ENCODE data around the gene GRIP1.
A peak's percentile ranks its signal among the peaks of the same experiment; 100 is the strongest.

The GRIP1 gene

DNA sequence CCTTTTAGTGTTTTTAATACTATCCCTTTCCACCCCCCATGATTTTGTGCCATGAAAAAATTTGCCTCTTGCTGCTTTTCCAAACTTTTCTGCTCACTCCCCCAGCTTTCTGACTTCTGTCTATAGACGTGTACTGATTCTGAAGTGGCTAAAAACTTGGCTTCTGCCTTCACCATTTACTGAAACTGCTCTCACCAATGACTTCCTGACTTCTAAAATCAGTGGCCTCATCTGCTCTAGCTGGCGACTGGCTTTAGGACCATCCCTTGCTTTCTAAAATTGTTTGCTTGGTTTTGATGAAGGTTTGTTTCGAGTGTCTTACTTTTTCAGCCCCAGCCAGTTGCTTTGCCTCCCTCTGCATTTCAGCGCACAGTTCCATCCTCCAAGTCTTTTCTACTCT is 231.2 kb downstream of the GRIP1 start:
- DNase-seq (ENCODE audit: low read depth in 2 of 2): no peak

DNA sequence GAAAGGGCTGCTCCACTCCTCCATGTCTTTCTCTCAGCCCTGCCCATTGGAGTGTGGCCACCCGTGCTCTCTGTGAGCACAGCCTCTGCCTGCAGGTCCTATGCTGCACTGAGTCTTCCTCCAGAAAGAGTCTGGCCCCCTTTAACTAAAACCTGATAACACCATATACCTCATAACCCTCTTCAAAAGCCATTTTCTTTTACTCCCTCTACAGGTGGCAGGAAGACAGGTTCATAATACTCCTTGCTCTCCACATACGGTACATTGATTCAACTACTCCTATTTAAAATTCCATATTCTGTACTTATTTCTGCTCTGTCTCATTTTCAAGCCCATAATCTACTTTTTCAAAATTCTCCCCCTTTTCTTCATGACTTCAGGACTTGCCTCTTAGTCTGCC is 232.6 kb downstream of the GRIP1 start:
- no peak for DNase-seq (ENCODE audit: low read depth in 2 of 2)

DNA sequence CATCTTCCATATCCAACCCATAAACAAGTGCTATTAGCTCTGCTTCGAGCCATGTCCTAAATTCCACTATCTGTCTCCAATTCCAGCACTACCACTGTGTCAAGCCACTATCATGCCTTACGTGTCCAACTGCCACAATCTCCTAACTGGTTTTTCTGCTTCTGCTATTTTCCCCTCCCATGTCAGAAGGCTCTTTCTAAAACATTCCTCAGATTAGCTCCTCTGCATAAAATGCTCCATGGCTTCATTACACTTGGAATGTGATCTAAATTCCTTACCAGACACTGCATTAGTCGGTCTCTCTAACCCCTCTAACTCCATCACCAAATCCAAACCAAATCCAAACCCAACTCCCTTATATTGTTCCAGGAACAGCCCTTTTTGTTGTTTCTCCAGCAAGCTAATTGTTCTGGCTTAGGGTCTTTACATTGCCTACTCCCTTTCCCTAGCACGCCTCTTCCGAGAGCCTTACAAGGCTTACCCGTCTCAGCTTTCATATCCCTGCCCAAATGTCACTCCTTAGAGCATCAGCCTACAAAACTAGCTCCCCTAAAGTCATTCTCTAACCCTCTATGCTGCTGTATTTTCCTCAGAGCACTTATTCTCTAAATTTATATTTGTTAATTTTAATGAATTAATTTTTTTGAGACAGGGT is 236.8 kb downstream of the GRIP1 start:
- no peak for DNase-seq (ENCODE audit: low read depth in 2 of 2)

DNA sequence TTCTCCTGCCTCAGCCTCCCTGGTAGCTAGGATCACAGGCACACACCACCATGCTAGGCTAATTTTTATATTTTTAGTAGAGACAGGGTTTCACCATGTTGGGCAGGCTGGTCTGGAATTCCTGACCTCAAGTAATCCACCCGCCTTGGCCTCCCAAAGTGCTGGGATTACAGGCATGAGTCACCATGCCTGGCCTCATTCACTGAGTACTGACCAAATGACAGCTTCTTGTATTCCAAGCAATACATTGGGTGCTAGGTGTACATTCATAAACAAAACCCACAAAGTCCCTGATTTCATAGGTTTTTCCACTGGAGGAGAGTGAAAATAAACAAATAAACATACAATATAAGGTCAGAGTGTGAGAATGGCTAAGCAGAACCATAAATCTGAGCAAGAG is 240.3 kb downstream of the GRIP1 start:
- DNase-seq (ENCODE audit: low read depth in 2 of 2): no peak

DNA sequence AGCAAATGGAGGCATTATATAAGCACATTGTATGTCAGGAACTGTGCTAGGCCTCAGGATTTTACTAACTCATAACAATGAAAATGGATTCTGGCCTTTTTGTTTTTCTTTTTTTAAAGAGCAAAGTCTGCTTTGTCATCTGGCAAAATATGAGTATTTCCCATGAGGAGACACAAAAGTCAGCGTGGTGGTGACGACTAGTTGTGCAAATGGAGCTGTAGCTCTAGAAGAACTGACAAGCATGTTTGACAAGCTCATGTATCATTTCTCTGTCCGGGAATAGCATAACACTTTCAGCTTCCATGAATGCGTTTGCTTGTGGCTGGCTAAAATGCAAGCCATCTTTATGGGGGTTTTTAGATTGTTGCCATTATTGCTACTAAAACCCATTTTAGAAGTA is 248.8 kb downstream of the GRIP1 start:
- DNase-seq (ENCODE audit: low read depth in 2 of 2): no peak

DNA sequence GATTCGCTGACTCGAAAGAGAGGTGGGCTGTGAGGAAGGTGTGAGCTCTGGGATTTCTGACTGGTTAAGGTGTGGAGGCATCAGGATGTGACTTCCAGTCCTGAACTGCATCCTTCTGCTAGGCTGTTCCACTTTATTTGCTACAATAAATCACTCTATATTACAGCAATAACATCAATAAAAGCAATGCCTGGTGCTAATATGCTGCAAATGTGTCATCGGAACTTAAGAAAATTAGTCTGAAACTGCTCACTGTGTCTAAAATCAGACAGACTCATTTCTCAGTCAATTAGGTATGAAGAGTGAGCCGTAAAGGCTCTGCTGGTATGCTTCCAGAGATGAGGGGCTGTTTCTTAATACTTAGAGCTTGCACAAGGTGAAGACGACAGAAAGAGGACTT is 250.0 kb downstream of the GRIP1 start:
- no peak for DNase-seq (ENCODE audit: low read depth in 2 of 2)

DNA sequence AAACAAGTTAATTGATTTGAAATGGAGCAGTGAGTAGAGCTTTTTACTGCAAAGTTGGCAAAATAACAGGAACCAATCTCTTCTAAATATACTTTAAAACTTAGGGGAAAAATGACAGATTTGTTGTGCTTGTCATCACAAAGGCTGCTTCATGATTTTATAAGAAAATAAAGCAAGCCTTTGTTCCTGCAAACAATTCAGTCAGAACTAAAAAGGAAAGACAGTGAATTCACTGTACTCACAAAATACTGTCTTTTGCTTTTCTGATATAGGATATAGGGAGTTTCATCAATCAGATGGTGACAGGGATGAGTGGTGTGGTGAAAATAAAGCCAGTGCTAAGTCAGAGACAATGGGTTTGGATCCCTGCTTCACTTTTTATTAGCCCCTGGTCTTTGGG is 250.6 kb downstream of the GRIP1 start:
- no peak for DNase-seq (ENCODE audit: low read depth in 2 of 2)

DNA sequence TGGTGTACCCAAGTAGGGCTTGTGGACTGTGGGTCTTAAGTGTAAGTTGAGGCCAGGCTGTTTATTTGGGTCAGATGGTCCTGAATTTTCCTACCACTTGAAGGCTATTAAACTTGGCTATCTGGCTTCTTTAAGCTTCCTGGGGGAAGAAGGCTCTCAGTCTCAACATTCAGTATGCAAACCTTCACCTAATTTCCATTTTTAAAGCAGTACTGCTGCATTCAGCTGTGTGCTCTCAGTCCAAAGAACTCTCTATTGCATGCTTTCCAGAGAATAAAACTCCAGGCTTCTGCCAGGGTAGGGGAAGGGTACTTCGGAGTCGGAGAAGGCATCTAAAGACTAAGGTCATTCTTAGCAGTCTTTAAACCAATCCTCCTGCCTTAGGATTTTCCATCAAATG is 252.2 kb downstream of the GRIP1 start:
- DNase-seq (ENCODE audit: low read depth in 2 of 2): no peak

DNA sequence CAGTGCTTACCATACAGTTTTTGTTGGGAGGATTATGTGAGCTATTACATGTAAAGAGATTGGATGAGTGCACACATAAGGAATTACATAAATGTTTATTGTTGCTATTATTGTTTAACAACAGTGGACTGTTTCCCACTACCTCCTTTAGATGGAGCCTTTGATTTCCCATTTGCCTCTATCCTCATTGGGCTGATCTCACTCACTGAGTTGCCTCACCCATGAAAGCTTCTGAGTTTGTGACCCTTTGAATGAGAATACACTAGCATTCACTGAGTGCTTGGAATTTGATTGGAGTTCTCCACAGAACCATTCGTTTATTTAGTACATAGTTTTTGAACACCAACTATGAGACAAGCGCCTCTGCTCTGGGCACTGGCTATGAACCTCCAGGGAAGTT is 255.6 kb downstream of the GRIP1 start:
- DNase-seq (ENCODE audit: low read depth in 2 of 2): no peak

DNA sequence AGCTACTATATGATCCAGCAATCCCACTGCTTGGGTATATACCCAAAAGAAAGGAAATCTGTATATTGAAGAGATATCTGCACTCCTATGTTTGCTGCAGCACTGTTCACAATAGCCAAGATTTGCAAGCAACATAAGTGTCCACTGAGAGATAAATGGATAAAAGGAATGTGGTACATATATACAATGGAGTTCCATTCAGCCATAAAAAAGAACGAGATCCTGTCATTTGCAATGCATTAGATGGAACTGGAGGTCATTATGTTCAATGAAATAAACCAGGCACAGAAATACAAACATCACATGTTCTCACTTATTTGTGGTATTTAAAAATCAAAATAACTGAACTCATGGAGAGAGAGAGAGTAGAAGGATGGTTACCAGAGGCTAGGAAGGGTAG is 260.0 kb downstream of the GRIP1 start:
- DNase-seq (ENCODE audit: low read depth in 2 of 2): no peak

DNA sequence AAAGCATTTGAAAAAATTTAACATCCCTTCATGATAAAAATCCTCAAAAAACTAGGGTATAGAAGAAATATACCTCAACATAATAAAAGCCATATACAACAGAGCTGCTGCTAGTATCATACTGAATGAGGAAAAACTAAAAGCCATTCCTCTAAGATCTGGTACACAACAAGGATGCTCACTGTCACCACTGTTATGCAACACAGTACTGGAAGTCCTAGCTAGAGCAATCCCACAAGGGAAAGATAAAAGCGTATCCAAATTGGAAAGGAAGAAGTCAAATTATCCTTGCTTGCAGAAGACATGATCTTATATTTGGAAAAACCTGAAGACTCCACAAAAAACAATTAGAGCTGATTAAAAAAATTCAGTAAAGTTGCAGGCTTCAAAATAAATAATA is 261.7 kb downstream of the GRIP1 start:
- no peak for DNase-seq (ENCODE audit: low read depth in 2 of 2)

DNA sequence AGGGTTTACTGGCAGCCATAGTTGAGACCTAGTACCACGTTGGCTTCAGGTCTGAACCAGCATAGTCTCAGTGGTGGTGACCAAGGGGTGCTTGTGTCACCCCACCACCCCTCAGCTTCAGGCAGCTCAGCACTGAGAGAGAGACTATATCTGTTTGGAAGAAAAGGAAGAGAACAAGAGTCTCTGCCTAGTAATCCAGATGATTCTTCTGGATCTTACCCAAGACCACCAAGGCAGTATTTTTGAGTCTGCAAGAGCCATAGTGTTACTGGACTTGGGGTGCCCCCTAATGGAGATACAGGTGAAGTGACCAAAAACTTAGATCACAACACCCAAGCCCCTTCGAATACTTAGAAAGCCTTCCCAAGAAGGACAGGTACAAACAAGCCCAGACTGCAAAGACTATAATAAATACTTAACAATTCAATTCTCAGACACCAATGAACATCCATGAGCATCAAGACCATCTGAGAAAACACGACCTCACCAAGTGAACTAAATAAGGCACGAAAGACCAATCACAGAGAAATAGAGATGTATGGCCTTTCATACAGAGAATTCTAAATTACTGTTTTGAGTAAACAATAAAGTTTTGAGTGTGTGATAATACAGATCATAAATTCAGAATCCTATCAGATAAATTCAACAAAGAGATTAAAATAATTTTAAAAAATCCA is 269.5 kb downstream of the GRIP1 start:
- DNase-seq (ENCODE audit: low read depth in 2 of 2): peak in 1 of 2 donors; percentile 40

DNA sequence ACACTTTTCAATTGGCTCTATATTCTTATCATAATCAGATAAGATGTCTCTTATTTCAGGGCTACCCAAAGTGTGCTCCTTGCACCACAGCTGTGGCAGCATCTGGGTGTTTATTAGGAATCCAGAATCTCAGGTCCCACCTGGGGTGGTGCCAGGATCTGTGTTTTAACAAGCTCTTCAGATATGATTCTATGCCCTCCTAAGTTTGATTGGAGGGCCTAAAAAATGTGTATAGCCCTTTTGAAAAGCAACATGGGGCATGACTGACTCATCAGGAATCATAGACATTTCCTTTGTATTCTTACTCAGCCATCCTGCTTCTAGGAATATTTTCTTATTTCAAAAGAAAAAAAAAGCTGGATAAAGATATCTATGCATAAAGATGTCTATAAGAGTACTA is 273.5 kb downstream of the GRIP1 start:
- no peak for DNase-seq (ENCODE audit: low read depth in 2 of 2)

DNA sequence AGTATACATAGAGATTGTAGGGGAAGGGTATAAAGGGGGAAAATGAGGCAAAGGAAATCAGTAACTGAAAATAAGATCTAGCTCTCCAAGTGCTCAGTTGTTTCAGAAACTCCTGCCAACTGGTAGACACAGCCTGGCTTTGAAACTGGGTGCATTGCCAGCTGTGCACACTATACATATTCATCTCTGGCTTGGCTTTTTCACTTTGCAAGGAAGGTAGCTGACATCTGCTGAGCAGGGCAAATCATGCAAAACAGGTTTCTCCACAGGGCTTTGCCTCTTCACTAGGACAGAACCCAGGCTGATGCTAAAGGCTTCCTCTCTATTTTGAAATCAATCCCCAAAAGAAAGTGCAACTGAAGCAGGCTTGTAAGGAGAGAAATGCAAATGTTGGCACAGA is 275.1 kb downstream of the GRIP1 start:
- DNase-seq (ENCODE audit: low read depth in 2 of 2): no peak

DNA sequence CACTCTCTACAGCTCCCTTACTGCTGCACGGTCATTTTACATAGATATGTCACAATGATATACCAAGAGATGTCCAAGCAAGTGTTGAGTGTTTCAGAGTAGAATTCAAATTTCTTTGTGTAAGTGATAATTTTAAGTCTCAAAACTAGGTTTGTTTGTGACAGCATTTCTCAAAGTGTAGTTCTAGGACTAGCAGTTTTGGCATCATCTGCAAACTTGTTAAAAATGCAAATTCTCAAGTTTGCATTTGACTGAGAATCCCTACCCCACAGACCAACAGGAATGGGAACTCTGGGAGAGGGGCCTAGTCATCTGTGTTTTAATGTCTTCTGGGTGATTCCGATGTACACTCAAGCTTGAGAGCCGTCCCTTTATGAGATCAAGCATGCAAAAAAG is 279.0 kb downstream of the GRIP1 start:
- DNase-seq (ENCODE audit: low read depth in 2 of 2): no peak

DNA sequence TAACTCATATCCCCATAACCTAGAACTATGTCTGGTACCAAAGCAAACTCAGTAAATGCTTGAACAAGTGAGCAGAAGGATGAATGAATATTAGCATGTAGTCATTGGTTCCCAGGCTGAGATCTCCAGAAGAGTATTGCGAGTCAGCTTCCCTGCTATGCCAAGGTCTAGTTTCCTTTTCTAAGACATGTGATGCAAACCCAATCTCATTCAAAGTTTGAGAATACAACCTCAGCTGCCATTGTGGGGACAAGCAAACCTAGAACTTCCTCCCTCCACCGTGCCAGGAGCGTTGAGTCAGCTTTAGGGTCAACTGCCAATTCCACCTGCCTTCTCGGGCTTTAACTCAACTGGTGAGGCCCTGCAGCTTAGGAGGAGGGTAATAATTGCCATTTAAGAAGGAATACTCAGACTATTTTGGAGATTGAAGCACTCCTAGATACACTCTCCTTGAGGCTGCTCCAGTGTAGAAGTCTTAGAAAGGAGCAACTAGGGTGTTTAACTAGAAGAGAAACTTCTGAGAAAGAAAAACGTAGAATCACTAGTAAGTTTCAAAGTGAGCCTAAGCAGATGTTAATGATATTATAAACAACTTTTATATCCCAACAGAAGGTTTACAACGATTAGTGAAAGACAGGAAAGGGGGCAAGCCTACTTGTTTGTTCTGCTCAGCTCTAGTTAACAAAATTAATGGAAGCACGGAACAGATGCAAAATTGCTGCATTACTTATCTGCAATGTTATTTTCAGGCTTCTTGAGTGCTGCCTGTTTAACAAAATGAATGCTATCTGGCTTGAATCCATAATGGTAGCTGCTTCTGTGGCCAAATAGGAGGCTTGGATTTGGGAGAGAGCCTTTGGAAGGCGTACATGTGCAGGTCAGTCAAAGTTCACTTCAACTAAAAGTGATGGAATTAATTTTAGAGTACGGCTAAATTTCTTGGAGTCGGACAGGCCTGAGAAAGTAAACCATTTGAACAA is 279.7 kb downstream of the GRIP1 start:
- no peak for DNase-seq (ENCODE audit: low read depth in 2 of 2)

DNA sequence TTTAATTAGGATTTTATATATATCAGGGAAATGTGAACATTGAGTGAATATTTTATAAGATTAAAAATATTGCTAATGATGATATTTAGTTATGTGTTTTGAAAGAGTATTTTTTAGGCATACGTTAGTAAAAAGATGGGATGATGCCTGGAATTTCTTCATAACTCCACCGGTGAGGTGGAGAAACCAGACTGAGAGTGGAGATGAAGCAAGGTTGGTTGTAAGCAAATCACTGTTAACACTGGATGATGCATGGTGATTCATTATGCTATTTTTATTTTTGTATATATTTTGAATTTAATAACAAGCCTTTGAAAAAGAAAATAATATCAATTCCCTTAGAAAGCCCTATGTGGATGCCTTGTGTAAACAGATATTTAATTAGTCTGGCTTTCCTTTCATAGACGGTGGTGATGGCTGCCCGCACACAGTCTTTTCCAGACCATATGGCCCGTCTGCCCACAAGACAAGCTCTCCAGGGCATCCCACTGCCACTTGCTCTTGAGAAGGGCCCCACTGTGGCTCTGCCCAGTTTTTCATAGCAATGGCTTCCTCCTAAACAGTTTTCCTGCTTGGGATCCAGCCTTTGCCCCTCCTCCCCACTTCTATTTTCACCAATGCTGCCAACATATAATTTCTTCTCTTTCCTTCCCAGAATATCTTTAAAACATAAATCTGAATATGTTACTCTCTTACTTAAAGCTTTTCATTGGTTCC is 281.1 kb downstream of the GRIP1 start:
- DNase-seq (ENCODE audit: low read depth in 2 of 2): no peak

DNA sequence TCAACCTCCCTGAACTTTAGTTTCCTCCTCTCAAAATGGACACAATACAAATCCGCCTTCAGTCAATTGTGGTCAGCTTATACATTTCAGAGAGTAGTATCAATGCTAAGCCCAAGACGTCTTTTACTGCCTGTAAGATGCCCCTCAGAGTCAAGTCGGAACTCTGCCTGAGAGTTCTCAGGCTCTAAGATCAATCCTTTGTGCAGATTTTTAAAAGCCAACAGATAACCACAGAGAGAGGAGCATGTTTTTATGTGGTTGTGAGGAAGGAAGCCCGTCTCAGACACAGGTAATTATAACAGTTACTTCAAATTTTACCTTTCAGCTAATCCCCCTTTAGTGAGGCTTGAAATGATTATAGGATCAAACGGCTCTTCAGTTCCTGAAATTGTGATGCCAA is 285.0 kb downstream of the GRIP1 start:
- DNase-seq (ENCODE audit: low read depth in 2 of 2): no peak

DNA sequence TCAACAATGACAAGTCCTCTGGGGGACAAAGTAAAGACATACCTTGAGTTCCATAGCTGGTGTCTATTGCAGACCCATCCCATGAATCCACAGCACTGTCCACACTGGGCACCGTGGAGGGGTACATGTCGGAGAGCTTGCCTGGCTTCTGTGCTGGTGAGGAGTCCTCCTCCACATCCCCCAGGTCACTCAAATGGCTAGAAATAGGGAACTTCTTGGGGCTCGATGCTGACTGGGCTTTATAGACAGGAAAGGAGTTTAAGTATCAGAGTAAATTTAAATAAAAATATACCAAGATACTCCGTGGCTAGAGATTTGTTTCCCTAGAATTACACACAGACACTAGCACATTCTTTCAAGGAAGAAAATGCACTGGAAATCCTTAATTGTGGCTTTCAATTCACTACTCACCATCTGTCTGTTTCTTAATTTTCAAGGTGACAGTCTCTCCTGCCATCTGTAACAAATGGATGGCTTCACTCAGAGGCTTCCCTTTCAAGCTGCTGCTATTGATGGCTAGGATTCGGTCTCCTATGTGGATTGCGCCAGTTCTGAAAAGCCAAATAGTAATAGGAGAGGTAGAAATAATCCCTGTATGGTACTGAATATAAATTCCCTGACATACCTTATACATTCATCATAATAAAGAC is 286.5 kb downstream of the GRIP1 start:
- DNase-seq (ENCODE audit: low read depth in 2 of 2): no peak

DNA sequence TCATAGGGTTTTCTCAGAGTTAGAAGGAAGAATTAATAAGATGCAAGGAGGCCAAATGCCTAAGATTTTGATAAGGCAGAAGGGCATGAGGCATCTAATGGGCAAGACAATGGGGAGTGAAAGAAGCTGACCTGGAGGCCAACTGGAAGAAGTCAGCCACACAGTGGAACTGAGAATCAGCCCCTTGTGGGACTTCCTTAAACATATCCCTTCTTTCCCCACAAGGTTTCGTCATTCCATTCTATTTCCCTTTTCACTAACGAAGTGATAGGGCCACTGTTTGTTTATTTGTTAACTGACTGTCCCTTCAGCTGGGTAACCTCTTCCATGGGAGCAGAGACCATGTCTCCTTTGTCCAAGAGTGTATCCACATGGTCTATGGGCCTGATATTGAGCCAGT is 290.4 kb downstream of the GRIP1 start:
- DNase-seq (ENCODE audit: low read depth in 2 of 2): no peak

DNA sequence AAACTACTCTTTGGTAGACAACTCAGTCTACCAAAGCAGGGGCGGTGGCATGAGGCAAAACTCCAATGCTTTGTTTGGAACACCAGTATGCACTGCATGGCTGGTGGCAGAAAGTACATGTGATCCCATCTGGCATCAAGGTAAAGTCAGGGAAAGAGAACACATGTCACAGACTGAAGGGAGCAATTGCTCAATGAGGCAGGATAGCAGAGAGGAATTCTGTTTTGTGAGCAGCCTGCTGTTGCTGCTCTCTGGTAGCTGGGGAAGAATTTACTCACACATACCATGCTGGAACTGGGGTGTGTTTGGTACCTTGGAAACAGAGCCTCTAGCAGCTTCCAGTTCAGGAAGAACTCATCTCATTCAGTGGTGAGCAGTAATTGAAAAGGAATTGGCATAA is 291.8 kb downstream of the GRIP1 start:
- no peak for DNase-seq (ENCODE audit: low read depth in 2 of 2)
